OCI-LY3 (cell line): ENCODE data around the gene TRMT6.

ENCODE experiments used
- EZH2phosphoT487 ChIP-seq: fragments of 200-600 bp; shearing (Covaris generic); IDR thresholded peaks from 2 replicates; pipeline ENCODE4 v1.6.1; 2018; ENCODE audit warnings: antibody characterized with exemption, mixed run types, low read depth
- TF ChIP-seq, protein P1 (sequence below): fragments of 200-600, 300-600 bp; sonication (generic); IDR thresholded peaks from 2 replicates; pipeline ENCODE4 v1.5.1; 2014; ENCODE audit warnings: antibody characterized with exemption, low read length, low read depth

DNA sequence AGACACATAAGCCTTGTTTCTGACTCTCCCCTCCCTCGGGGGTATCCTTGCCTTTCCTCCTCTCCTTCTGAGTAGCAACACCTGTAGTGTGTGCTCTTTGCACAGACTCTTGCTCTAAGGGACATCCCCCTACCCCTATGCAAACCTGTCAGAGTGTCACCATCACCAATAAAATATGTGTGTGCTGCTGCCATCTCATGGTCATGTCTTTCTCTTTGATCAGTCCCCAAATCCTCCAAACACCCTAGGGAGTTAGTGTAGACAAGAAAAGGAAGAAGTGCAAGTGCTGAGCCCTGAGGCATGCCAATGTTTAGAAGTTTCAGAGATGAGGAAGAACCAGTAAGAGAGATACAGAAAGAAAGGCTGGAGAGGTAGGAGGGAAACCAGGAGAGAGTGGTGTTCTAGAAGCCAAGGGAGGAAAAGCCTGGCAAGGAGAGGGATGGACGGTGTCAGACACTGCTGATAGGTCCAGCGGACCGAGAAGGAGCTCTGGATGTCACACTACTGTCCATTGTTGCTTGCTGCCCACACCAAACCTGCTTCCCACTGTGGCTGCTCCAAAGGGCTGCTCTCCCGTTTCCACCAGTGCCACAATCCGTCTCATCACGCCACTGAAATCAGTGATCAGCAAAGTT is 16.4 kb downstream of the TRMT6 start:
- TF ChIP-seq, protein P1, sequence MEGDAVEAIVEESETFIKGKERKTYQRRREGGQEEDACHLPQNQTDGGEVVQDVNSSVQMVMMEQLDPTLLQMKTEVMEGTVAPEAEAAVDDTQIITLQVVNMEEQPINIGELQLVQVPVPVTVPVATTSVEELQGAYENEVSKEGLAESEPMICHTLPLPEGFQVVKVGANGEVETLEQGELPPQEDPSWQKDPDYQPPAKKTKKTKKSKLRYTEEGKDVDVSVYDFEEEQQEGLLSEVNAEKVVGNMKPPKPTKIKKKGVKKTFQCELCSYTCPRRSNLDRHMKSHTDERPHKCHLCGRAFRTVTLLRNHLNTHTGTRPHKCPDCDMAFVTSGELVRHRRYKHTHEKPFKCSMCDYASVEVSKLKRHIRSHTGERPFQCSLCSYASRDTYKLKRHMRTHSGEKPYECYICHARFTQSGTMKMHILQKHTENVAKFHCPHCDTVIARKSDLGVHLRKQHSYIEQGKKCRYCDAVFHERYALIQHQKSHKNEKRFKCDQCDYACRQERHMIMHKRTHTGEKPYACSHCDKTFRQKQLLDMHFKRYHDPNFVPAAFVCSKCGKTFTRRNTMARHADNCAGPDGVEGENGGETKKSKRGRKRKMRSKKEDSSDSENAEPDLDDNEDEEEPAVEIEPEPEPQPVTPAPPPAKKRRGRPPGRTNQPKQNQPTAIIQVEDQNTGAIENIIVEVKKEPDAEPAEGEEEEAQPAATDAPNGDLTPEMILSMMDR: peak; percentile 95
- TF ChIP-seq EZH2phosphoT487: no peak
